ENCODE measurements around the gene FABP7. TPM values are rescaled to one million over a fixed set of nuclear protein-coding genes. Genes with fewer than 3 reads are reported as not detected.

Gene FABP7
- total RNA-seq, 1 donor from 2014 or later, result not detected

DNA sequence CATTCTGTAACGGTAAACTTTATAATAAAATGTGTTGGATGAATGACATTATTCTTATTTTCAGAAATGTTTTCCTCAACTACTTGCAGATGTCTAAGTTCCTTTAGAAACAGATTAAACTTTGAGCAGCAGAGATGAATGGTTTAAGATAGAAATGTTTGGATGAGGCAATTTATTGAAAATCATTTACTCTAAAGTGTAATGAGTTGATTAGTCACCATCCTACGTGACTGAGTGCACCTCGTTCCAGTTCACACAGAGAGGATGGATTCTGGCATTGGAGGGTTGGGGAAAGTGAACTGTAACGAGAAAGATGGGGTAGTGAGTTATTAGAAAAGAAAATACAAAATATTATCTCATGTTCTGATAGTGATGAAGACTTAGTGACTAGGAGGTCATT, 38.2 kb downstream of the FABP7 start:
- Histone ChIP-seq H3K36me3 (ENCODE audit: control insufficient read depth, insufficient read depth, low read length) (no peaks in the 10 kb centered on the region), H3K4me3 (ENCODE audit: low read depth, low read length) (no peak overlapping the region), H3K27me3 (ENCODE audit: control insufficient read depth, insufficient read depth, low read length) (no peaks in the 10 kb centered on the region)
- FAIRE-seq, result no peak
- no peak for DNase-seq (ENCODE audit: low read depth)
- TF ChIP-seq, protein P1, sequence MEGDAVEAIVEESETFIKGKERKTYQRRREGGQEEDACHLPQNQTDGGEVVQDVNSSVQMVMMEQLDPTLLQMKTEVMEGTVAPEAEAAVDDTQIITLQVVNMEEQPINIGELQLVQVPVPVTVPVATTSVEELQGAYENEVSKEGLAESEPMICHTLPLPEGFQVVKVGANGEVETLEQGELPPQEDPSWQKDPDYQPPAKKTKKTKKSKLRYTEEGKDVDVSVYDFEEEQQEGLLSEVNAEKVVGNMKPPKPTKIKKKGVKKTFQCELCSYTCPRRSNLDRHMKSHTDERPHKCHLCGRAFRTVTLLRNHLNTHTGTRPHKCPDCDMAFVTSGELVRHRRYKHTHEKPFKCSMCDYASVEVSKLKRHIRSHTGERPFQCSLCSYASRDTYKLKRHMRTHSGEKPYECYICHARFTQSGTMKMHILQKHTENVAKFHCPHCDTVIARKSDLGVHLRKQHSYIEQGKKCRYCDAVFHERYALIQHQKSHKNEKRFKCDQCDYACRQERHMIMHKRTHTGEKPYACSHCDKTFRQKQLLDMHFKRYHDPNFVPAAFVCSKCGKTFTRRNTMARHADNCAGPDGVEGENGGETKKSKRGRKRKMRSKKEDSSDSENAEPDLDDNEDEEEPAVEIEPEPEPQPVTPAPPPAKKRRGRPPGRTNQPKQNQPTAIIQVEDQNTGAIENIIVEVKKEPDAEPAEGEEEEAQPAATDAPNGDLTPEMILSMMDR (IDR thresholded peaks at IDR 0.05; ENCODE audit: insufficient read depth, low read length, severe bottlenecking), result no peak

DNA sequence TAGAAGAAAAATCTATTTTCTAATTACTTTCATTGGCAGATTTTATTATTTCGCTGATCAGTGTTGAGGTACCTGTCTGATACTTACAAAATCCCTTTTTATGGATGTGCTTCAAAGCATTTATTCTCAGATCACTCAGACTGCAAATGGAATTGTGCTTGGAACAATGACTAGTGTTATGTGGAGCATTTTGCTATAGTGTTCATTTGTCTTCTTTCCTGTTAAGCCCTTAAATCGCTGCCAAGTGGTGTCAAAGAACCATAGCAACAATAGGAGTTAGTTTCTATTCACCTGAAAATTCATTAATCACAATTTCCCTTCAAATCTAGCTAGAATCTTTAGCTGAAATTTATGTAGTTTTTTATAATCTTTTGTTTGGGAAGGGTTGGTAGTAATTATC, 39.4 kb downstream of the FABP7 start:
- FAIRE-seq (no peak), DNase-seq (ENCODE audit: low read depth) (no peak)
- Histone ChIP-seq H3K4me3 (ENCODE audit: low read depth, low read length) (no peak overlapping the region), H3K36me3 (ENCODE audit: control insufficient read depth, insufficient read depth, low read length) (no peaks in the 10 kb centered on the region), H3K27me3 (ENCODE audit: control insufficient read depth, insufficient read depth, low read length) (no peaks in the 10 kb centered on the region)
- TF ChIP-seq, protein P1 (IDR thresholded peaks at IDR 0.05; ENCODE audit: insufficient read depth, low read length, severe bottlenecking), result no peak

DNA sequence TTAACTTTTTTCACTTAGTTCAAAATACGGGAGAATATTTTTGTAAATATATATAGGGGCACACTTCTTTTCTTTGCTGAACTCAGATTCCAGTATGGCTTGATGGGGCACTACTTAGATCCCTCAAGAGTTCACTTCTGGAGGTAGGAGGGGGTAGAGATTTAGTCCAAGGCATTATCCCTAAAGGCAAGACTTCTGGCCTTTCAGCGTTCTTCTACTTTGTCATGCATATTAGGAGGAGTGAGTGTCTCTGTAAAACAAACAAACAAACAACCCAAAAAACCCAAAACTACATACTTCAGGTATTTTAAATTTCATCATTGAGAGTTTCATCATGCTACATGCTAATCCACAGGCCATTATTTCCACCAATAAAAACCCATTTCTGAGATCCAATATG, 41.6 kb downstream of the FABP7 start:
- no peaks in the 10 kb centered on the region for H3K27me3 ChIP-seq (ENCODE audit: control insufficient read depth, insufficient read depth, low read length)
- TF ChIP-seq, protein P1 (IDR thresholded peaks at IDR 0.05; ENCODE audit: insufficient read depth, low read length, severe bottlenecking), result no peak
- DNase-seq (ENCODE audit: low read depth) (no peak), FAIRE-seq (no peak)
- H3K36me3 ChIP-seq (ENCODE audit: control insufficient read depth, insufficient read depth, low read length), result no peaks in the 10 kb centered on the region
- H3K4me3 ChIP-seq (ENCODE audit: low read depth, low read length), result no peak overlapping the region

DNA sequence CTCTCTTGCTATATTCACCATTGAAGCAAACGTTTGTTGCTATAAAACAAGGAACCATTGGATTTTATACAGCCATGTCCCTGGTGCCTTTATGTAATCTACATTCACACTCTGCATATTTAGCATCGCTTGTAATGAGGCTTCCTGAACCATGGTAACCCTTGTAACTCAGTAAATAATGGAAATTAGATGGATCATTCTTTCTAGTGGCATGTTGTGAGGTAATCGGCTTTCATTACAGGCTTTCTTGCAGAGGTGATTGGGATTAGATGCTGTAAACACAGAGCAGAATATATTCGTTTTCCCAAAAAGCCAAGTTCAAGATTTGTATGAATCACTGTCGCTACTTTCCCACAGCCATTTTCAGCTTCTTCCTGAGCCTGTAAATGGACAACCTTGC, 45.6 kb downstream of the FABP7 start:
- H3K27me3 ChIP-seq (ENCODE audit: control insufficient read depth, insufficient read depth, low read length), result no peaks in the 10 kb centered on the region
- FAIRE-seq, result no peak
- H3K4me3 ChIP-seq (ENCODE audit: low read depth, low read length), result no peak overlapping the region
- DNase-seq (ENCODE audit: low read depth), result no peak
- no peaks in the 10 kb centered on the region for H3K36me3 ChIP-seq (ENCODE audit: control insufficient read depth, insufficient read depth, low read length)
- TF ChIP-seq, protein P1 (IDR thresholded peaks at IDR 0.05; ENCODE audit: insufficient read depth, low read length, severe bottlenecking), result no peak

DNA sequence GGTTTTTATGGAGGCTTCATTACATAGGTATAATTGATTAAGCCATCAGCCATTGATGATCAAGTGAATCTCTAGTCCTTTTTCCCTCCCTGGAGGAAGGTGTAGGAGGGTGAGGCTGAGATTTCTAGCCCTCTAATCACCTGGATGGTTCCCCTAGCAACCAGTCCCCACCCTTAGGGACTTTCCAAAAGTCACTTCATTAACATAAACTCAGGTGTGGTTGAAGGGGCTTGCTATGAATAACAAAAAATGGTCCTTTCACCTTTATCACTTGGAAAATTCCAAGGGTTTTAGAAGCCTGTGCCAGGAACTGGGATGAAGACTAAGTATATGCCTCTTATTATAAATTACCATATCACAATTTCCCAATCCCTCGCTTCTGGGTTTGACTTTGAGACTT, 49.9 kb downstream of the FABP7 start:
- H3K36me3 ChIP-seq (ENCODE audit: control insufficient read depth, insufficient read depth, low read length), result no peaks in the 10 kb centered on the region
- no peaks in the 10 kb centered on the region for H3K27me3 ChIP-seq (ENCODE audit: control insufficient read depth, insufficient read depth, low read length)
- FAIRE-seq (no peak), DNase-seq (ENCODE audit: low read depth) (no peak)
- TF ChIP-seq, protein P1 (IDR thresholded peaks at IDR 0.05; ENCODE audit: insufficient read depth, low read length, severe bottlenecking), result no peak
- no peak overlapping the region for H3K4me3 ChIP-seq (ENCODE audit: low read depth, low read length)

DNA sequence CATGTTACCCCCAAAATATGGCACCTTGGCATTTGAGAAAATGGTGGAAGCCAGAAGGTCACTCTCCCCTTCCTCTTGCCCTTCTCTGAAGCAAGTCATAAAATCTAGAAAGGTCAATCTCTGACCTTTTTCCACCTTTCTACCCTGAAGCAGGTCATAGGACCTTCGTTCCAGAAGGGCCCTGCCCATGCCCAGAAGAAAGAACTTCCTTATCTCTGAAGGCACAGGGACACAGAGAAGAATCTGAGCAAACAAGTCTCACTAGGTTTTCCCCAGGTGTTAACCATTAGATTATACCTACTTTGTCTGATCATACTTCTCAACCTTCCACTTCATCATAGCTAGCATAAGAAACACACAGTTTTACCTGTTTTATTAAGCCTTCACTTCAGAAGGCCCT, 52.0 kb downstream of the FABP7 start:
- TF ChIP-seq, protein P1 (IDR thresholded peaks at IDR 0.05; ENCODE audit: insufficient read depth, low read length, severe bottlenecking), result no peak
- Histone ChIP-seq H3K4me3 (ENCODE audit: low read depth, low read length) (no peak overlapping the region), H3K27me3 (ENCODE audit: control insufficient read depth, insufficient read depth, low read length) (no peaks in the 10 kb centered on the region), H3K36me3 (ENCODE audit: control insufficient read depth, insufficient read depth, low read length) (no peaks in the 10 kb centered on the region)
- FAIRE-seq (no peak), DNase-seq (ENCODE audit: low read depth) (no peak)
